Stimulated activated CD4-positive, alpha-beta T cell treated with anti-CD3 and anti-CD28 coated beads, Interleukin-15, amount 100 ng/mL, for 24 hours (primary cell): Measurements from ENCODE around the gene GNAQ.
"Not testable (repeated sequence)": the region's sequence is repeated elsewhere in the genome, so short reads cannot be mapped to it uniquely, and the experiment has no call there.

ENCODE experiments used
- DNase-seq: peaks from one replicate; pipeline ENCODE4 v3.0.0-alpha.2; 2020

GNAQ gene

DNA sequence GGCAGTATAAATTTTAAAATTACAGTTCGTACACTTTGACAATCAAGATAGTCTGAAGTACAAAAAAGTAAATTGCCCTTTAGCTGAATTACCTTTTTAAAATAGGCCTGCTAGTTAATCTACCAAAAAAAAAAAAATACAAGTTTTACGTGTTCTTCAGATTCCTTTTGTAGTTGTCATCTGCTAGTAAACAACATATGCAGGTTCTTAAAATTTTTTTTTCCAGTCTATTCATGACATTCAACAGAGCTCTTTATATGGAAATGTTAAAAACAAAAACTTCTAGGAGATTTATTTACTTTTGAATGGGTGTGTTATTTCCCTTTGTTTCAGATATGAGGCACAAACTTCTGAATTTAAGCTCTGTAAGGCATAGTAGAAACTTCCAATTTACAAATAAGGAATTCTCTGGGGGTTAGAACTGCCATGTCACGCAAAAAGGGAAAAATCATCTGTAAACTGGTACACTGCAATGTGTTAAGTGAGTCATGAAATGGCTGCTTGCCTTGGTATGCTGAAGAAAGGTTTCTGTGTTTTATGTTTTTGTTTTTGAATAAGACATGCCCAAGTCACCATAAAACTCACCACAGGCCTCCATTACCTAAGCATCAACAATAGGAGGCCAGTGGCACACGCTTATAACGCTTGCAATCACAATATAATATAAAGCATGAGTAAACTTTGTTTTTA, 313.9 kb downstream of the GNAQ start:
- peak; percentile 35 for DNase-seq

DNA sequence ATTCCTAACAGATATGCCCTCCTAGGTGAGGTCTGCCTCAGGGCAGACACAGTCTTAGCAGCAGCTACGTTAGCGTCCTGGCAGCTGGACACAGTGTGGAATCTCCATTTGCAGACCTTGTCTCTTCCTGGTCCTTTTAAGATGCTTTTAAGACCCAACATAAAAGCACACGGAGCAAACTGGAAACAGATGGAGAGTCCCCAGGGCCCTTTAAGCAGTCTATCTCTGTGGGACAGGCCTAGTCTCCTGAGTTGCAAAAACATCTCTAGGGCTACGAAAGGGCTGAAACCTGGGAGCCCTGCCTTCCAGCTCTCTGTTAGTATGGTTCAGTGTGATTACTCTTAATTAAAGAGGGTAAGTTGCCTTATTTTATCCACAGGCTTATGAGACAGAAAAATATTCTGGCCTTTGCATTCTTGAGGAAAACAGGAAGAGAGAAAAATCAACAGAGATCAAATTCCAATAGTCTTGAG, 317.5 kb downstream of the GNAQ start:
- no peak for DNase-seq

DNA sequence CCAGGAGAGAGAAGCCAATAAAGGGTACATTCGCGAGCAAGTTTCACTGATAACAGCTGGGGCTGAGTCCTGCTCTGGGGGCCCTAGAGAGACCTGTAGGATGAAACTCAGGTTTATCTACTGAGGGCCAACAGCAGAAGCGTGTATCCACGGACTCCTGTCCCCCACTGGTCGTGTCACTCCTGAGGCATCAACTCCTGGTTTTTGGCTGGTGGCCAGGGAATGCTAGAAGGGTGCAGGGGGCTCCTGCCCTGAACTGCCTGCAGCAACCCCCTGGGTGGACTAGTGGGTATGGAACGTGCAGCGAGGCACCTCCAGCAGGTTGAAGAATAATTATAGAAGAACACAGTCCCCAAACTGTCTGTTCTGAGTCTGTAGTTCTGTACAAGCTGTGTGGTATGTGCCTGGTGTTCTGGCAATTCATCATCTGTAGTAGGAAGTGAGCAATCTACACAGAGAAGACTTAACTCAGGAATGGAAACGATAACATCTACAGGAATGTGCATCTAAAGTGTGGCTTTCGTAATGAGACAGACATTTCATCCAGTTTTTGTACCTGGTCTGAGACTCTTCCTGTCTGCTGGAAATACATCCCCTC, 319.0 kb downstream of the GNAQ start:
- DNase-seq = peak; percentile 12

DNA sequence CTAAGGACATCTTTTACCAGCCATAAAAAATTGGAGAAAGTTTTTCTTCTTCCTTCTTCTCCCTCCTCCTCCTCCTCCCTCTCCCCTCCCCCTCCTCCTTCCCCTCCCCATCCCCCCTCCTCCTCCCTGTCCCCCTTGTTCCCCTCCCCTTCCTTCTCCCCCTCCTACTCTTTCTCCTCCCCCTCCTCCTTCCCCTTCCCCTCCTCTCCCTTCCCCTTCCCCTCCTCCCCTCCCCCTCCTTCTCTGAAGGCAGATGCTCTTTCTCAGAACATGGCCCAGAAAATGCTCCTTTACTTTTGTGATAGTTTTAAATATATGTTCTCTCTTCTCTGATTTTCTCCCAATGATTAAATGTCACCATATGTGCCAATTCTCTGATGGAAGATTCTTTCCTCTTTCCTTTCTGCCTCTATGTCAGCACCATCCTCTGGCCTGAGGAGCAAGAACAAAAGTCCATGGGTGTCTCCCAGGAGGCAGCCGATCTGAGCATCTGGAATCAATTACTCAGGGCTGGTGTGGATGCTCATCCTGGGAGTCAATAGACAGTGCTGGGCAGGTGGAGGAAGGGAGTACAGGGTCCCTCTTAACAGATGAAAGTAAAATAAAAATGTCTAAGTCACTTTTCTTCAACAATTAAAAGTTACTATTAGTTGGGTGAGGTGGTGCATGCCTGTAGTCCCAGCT, 320.5 kb downstream of the GNAQ start:
- no peak for DNase-seq

DNA sequence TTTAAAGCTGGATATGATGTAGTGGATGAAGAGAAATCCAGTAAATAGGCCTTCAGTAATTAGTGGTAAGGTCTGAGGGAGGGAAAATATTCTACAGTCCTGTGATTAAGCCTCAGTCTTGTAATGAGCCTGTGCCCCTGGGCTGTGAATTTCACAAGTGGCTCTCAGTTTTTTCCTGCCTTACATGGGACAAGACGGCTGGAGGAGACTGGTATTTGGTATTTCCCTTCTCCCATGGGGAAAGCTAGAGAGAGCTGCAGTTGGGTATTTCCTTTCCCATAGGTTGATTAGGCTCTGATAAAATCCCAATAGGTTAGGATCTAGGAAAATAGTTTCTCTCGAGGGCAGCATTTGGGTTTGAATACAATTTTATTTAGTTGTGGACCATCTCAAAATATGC, 321.3 kb downstream of the GNAQ start:
- DNase-seq = no peak

DNA sequence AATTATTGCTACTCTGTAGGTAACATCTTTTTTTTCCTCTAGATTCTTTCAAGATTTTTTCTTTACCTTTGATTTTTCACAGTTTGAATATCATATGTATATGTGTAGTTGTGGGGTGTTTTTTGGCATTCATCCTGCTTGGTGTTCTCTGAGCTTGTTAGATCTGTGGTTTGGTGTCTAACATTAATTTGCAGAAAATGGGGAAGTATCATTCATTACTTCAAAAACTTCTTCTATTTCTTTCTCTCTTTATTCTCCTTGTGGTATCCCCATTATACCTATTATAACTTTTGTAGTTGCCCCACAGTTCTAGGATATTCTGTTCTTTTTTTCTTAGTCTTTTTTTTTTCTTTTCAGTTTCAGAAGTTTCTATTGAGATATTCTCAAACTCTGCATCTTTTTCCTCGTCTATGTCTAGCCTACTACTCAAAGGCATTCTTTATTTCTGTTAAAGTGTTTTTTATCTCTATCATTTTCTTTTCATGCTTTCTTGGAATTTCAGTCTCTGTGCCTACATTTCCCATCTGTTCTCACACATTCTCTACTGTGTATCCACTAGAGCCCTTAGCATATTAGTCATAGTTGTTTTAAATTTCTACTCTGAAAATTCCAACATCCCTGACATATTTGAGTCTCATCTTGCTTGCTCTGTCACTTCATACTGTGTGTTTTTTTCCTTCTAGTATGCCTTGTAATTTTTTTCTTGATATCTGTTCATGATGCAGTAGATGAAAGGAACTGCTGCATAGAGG, 323.4 kb downstream of the GNAQ start:
- DNase-seq = no peak

DNA sequence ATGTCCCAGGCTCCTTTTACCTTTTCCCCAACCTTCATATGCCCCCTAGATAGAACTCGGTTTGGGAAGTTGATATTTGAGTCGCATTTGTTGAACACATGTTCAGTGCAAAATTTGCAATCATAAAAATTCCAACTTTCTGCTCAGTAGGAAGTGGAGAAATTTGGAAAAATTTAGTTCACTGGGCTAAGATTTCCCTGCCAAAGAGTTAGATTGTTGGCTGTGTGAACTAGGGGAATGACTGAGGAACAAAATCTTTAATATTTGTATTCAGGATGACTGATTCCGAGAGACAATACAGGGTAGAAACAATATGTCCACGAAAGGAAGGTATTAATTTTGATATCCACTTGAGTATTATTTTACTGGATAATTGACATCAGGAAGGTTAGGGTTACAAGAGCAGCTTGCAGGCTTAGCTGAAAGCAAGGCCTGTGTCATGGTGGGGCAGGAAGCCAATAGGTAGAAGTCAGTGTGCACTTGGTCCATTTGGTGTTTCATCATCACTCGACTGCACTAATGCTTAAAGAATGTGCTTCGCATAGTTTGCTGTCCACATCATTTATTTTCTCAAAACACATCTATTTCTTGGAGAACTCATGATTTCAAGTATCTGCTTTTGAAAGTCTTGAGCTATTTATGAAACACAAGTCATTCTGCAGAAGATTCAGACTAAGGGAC, 324.1 kb downstream of the GNAQ start:
- no peak for DNase-seq

DNA sequence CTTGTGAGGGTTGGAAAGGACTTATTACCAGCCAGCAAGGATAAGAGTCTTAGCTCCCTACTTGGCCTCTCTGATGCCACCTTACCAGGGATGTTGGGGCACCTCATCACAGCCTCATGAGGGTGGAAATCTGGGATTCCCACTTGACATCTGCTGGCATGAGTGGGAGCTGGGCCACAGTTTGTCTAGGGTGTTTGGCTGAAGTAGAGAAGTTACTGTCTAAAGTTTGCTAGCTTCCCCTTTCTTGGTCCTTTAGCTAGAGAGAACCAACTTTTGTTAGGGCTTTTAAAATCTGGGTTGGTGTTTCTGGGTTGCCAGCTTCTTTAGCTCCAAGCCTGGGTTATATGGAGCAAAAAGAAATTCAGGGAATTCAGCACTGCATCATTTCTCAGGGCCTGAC, 326.0 kb downstream of the GNAQ start:
- no peak for DNase-seq

DNA sequence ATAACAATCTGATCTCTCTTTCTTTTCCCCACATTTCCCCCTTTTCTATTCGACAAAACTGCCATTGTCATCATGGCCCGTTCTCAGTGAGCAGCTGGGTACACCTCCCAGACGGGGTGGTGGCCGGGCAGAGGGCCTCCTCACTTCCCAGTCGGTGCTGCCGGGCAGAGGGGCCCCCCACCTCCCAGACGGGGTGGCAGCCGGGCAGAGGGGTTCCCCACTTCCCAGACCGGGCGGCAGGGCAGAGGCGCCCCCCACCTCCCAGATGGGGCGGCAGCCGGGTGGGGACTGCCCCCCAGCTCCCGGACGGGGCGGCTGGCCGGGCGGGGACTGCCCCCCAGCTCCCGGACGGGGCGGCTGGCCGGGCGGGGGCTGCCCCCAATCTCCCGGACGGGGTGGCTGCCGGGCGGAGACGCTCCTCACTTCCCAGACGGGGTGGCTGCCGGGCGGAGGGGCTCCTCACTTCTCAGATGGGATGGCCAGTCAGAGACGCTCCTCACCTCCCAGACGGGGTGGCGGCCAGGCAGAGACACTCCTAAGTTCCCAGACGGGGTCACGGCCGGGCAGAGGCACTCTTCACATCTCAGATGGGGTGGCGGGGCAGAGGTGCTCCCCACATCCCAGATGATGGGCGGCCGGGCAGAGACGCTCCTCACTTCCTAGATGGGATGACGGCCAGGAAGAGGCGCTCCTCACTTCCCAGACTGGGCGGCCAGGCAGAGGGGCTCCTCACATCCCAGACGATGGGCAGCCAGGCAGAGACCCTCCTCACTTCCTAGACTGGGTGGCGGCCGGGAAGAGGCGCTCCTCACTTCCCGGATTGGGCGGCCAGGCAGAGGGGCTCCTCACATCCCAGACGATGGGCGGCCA, 328.9 kb downstream of the GNAQ start:
- DNase-seq = not testable (repeated sequence)

DNA sequence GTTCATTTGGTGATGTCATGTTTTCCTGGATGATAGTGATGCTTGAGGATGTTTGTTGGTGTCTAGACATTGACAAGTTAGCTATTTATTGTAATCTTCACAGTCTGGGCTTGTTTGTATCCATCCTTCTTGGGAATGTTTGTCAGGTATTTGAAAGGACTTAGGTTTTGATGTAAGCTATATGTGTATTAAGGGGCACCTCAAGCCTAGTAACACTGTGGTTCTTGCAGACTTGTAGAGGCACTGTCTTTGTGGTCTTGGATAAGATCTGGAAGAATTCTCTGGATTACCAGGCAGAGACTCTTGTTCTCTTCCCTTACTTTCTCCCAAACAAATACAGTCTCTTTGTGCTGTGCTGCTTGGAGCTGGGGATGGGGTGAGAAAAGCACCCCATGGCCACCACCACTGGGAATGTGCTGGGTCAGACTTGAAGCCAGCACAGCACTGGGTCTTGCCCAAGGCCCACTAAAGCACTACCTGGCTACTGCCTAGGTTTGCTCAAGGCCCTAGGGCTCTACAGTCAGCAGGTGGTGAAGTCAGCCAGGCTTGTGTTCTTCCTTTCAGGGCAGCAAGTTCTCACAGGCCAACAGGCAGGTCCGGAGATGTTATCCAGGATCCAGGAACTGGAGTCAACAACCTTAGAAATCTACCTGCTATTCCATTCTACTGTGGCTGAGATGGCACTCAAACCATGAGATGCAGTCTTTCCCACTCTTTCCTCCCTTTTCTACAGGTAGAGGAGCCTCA, 334.2 kb downstream of the GNAQ start:
- DNase-seq = no peak

DNA sequence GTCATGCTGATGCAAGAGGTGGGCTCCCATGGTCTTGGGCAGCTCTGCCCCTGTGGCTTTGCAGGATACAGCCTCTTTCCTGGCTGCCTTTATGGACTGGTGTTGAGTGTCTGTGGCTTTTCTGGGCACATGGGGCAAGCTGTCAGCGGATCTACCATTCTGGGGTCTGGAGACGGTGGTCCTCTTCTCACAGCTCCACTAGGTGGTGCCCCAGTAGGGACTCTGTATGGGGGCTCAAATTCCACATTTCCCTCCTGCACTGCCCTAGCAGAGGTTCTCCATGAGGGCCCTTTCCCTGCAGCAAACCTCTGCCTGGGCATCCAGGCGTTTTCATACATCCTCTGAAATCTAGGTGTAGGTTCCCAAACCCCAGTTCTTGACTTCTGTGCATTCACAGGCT, 340.9 kb downstream of the GNAQ start:
- not testable (repeated sequence) for DNase-seq

DNA sequence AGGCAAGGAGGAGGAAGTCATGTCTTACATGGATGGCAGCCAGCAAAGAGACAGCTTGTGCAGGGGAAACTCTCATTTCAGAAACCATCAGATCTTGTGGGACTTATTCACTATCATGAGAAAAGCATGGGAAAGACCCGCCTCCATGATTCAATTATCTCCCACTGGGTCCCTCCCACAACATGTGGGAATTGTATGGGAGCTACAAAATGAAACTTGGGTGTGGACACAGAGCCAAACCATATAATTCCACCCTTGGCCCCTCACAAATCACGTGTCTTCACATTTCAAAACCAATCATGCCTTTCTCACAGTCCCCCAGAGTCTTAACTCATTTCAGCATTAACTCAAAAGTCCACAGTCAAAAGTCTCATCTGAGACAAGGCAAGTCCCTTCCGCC, 341.5 kb downstream of the GNAQ start:
- DNase-seq = not testable (repeated sequence)

DNA sequence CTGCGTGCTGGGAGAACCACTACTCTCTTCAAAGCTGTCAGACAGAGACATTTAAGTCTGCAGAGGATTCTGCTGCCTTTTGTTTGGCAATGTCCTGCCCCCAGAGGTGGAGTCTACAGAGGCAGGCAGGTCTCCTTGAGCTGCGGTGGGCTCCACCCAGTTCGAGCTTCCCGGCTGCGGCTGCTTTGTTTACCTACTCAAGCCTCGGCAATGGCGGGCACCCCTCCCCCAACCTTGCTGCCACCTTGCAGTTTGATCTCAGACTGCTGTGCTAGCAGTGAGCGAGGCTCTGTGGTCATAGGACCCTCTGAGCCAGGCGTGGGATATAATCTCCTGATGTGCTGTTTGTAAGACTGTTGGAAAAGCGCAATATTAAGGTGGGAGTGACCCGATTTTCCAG, 343.9 kb downstream of the GNAQ start:
- not testable (repeated sequence) for DNase-seq

DNA sequence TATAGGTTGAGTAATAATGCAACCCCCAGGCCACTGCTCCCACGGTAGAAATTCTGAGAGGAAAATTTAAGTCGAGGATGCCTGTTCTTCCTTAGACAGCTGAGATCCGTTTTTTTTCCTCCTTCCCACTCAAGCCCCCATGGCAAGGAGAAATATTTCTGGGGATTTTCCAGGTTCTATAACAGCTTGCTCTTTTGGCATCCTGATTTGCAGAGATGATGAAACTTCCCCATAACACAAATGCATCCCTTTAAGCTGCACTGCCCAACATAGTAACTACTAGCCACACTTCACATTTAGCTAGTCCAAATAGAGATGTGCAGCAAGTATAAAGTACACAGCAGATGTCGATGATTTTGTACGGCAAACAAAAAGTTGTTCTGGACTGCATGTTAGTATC, 351.0 kb downstream of the GNAQ start:
- no peak for DNase-seq

DNA sequence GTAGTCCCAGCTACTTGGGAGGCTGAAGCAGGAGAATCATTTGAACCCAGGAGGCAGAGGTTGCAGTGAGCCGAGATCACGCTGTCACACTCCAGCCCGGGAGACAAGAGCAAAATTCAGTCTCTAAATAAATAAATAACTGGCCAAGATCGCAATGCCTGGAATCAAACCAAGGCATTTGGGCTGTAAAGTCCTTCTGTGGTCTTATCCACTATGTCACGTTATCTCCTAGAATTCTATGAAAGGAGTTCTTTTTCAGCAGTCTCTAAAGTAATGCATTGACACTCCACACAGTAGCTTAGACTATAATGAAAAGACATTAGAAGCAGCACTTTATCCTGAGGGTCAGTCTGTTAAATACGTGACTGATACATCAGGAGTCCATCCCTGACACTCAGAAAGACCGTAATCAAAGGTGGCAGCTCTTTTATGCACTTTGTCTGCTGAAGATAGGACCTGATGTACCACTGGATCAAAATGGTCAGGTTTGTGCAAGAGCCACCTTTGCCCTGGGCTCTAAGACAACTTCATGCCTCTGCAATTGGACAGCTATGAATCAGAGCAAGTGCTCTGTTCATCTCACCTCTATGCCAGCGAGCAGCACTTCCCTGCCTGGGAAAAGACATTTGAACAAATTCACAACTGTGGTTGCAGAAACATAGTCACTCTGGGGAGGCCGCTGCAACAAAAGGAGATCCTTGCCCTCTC, 351.8 kb downstream of the GNAQ start:
- no peak for DNase-seq

DNA sequence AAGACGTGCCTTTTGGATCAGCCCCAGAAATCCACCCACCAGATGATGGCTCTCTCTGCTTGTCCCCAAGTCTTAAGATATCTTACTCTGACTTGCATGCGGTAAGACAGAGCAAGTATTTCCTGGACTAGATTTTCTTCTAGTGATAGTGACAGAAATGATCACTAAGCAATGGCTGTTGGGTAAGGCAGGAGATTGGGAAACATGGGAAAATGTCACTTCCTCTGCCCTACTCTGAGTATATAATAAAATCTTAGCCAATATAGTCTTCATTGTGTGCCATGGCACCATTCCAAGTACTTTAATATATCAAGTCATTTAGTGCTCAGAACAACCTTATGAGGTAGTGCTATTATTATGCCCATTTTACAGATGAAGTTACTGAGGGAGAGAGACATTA, 352.5 kb downstream of the GNAQ start:
- no peak for DNase-seq

DNA sequence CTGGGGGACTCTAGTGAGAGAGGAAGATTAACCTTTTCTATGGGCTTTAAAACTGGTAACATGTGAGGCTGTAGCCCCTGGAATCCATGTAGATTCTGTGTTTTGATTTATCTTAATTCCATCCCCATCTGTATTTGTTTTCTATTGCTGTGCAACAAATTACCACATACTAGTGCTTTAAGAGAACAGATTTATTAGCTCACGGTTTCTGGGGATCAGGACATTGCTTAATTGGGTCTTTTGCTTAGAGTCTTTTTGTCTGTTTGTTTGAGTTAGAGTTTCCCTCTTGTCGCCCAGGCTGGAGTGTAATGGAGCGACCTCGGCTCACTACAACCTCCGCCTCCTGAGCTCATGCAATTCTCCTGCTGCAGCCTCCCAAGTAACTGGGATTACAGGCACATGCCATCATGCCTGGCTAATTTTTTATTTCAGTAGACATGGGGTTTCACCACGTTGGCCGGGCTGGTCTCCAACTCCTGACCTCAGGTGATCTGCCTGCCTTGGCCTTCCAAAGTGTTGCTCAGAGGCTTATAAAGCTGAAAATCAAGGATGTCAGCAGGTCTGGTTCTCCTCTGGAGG, 353.6 kb downstream of the GNAQ start:
- DNase-seq = no peak

DNA sequence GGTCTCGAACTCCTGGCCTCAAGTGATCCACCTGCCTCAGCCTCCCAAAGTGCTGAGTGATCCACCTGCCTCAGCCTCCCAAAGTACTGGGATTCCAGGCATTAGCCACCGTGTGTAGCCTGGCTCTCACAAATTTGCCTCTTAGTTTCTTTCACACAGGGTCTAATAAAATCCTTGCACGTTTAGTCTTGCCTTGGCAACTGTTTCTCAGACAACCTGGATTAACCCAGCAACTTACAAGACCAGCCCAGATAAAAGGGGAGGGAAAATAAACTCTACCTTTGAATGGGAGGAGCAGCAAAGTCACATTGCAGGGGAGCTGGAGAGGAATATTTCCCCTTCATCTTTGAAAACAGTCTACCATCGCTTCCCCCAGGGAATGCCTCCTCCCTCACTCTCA, 354.2 kb downstream of the GNAQ start:
- DNase-seq = no peak

DNA sequence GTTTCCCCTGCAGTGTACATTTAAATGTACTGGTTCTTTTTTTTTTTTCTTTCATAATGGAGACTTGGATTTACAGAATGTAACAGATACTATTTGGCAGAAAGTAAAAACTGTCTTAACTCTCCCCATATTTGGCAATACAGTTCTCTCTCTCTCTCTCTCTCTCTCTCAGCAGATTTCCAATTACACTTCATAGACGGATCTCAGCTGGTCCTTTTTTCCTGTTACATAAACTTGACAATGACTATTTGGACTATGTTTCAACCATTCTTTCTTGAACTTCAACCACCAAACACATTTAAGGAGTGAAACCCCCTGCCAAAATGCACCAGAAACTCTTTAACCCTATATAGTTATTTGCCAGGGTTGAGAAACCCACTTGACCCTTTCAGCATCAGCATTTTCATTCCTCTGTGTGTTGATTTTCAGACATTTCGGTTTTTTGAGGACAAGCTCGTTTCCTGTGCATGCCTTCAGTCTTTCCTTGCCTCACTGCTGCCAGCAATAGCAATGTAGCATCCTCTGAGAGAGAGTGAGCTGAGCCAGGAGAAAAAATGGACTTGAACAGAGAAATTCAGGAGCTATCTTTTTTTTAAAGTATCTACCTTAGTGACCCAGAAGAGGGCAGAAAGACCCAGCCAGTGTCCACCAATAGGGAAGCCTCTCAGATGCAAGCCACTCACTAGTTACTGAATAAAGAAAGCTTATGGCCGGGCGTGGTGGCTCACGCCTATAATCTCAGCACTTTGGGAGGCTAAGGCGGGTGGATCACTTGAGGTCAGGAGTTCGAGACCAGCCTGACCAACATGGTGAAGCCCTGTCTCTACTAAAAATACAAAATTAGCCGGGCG, 357.4 kb downstream of the GNAQ start:
- no peak for DNase-seq
